ENCODE data around the gene BHLHA15.

The BHLHA15 gene

GRCh38 chr7:98222533-98223195 lies 11.4 kb downstream of the BHLHA15 start:
- no peak for TF ChIP-seq CTCF (IDR thresholded peaks at IDR 0.05)

- no peak for TF ChIP-seq CTCF (IDR thresholded peaks at IDR 0.05)
Observed at GRCh38 chr7:98223351-98223897, 12.2 kb downstream of the BHLHA15 start.

DNA sequence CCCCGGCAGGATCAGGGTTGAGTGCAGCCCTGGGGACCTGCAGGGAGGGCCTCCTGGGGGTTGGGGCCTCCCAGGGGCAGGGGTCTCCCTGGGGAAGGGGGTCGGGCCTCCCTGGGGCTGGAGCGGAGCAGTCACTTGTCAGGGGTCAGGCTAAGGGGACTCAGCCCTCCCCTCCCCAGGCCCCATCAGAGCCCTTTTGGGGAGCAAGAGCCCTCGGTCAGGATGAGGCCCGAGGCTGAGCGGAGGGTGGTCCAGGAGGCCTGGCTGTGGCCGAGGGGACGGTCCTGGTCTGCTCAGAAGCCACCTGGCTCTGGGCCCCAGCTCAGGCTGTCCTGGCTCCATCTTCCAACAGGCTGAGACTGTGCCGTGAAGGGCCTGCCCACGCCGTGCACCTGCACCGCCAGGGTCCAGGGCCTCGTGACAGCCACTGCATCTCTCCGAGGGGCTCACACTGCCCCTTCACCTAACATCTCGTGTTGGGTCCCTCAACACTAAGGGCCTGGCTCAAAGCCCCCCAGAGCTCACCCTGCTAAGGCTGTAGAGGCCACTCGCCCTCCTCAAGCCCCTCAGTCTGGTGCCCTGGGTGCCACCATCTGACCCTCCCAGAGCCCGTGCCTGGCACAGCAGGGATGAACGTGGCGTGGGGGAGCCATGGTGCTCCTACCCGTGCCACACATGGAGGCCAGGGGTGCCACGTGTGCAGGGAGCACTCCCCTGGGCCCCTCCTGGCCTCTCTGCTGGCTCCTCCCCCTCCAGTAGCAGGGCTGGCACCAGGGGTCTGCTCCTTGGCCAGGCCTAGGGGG lies 12.9 kb downstream of the BHLHA15 start:
- TF ChIP-seq CTCF (IDR thresholded peaks at IDR 0.05) = no peak

GRCh38 chr7:98224701-98225181 lies 13.5 kb downstream of the BHLHA15 start:
- TF ChIP-seq CTCF (IDR thresholded peaks at IDR 0.05) = no peak

DNA sequence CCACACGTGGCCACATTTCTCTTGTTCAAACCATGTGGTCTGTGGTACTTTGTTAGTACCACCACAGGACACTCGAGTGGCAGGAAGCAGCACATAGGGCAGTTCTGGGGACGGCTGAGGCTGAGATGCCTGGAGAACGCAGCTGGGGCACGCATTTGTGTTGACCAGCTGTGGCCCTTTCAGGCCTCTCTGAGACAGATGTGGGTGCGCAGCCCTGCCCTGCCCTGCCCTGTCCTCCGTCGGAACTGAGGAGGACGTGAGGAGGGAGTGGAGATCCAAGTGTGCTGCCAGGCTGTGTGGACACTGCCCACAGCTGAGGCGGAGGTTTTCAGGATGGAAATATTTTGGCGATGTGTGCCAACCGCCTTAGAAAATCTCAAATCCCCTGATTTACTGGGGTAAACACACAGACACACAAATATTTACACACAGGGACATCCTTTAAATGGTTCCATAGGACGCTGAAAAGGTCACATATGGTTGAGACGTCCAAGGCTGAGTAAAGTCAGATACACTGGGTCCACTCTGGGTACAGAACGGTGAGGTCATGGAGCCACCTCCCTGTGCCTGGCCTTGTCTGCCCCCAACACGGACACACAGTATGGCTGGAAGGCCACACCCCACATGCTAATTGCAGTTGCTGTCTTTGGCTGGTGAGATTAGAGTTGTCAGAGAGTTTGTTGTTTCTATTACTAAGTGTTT lies 14.8 kb downstream of the BHLHA15 start:
- no peak for TF ChIP-seq CTCF (IDR thresholded peaks at IDR 0.05)

DNA sequence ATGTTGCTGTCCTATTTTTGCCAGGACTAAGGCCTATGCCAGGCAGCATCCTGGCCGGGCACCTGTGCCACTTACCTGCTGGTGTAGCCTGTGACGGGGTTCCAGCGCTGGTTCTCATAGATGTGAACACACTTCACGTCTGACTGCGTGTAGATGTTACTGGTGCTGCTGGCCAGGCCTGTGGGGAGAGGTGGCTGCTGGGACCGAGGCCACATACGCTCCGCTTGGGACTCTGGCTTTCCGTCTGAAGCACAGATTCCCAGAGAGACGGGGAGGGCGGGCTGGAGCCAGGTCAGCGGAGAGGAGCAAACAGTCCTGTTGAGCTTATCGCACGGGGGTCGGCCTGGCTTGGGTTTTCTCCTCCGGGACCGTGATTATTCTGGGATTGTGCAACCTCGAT lies 16.7 kb downstream of the BHLHA15 start:
- TF ChIP-seq CTCF (IDR thresholded peaks at IDR 0.05) = no peak

- no peak for TF ChIP-seq CTCF (IDR thresholded peaks at IDR 0.05)
Observed at GRCh38 chr7:98228801-98229200, 17.6 kb downstream of the BHLHA15 start.
